ENCODE data around the gene MTIF2. TPM values are rescaled to one million over a fixed set of nuclear protein-coding genes. Genes with fewer than 3 reads are reported as not detected.
"Not testable (repeated sequence)": the region's sequence is repeated elsewhere in the genome, so short reads cannot be mapped to it uniquely, and the experiment has no call there.

Gene MTIF2
- total RNA-seq, 1 donor from 2014 or later: 23.1 TPM

- Histone ChIP-seq H3K27ac (ENCODE audit: low read depth, low read length) (peak overlapping the region; percentile 69), H3K27me3 (ENCODE audit: insufficient read depth, low read length) (no peaks in the 10 kb centered on the region), H3K36me3 (ENCODE audit: insufficient read depth, low read length) (peaks cover 2% of the 10 kb centered on the region), H3K4me2 (ENCODE audit: low read length) (peak overlapping the region; percentile 93), H3K9me3 (ENCODE audit: insufficient read depth, low read depth, low read length) (no peaks in the 10 kb centered on the region), H3K9ac (ENCODE audit: low read length) (peak overlapping the region; percentile 92), H4K20me1 (ENCODE audit: insufficient read depth, low read length) (no peaks in the 10 kb centered on the region), H3K4me1 (ENCODE audit: insufficient read depth, low read length) (peaks cover 11% of the 10 kb centered on the region), H3K79me2 (ENCODE audit: insufficient read depth, low read length) (peaks cover 11% of the 10 kb centered on the region), H3K4me3 (ENCODE audit: insufficient read depth, low read depth, low read length) (peak overlapping the region; percentile 99), H2AFZ (ENCODE audit: low read depth, low read length) (peak overlapping the region; percentile 98)
- Mint-ChIP-seq H3K36me3 (ENCODE audit: low read depth, unreplicated experiment) (peaks cover 3% of the 10 kb centered on the region), H3K4me3 (ENCODE audit: unreplicated experiment) (peak overlapping the region; percentile 95), H3K9me3 (ENCODE audit: unreplicated experiment) (no peaks in the 10 kb centered on the region), H3K27ac (ENCODE audit: unreplicated experiment) (peak overlapping the region; percentile 92), H3K4me1 (ENCODE audit: low read depth, unreplicated experiment) (no peaks in the 10 kb centered on the region), H3K27me3 (ENCODE audit: low read depth, unreplicated experiment) (no peaks in the 10 kb centered on the region)
- TF ChIP-seq EZH2 (IDR thresholded peaks at IDR 0.05; ENCODE audit: insufficient read depth, low read length) (no peak), CTCF (IDR thresholded peaks at IDR 0.05; ENCODE audit: insufficient read depth, low read depth, low read length) (no peak)
- no peak for FAIRE-seq
- no peak for DNase-seq (ENCODE audit: low read depth)
Observed at GRCh38 chr2:55268288-55268906, 634 bp downstream of the MTIF2 start.

GRCh38 chr2:55259586-55259985 lies 9.4 kb downstream of the MTIF2 start:
- H3K4me1 Mint-ChIP-seq (ENCODE audit: low read depth, unreplicated experiment); H3K4me1 ChIP-seq (ENCODE audit: insufficient read depth, low read length); H3K36me3 ChIP-seq (ENCODE audit: insufficient read depth, low read length); H3K9me3 ChIP-seq (ENCODE audit: insufficient read depth, low read depth, low read length); H3K79me2 ChIP-seq (ENCODE audit: insufficient read depth, low read length); FAIRE-seq; H3K4me3 Mint-ChIP-seq (ENCODE audit: unreplicated experiment); H3K4me3 ChIP-seq (ENCODE audit: insufficient read depth, low read depth, low read length); H3K4me2 ChIP-seq (ENCODE audit: low read length); H3K27me3 Mint-ChIP-seq (ENCODE audit: low read depth, unreplicated experiment); H3K27ac Mint-ChIP-seq (ENCODE audit: unreplicated experiment); H3K36me3 Mint-ChIP-seq (ENCODE audit: low read depth, unreplicated experiment); H3K9me3 Mint-ChIP-seq (ENCODE audit: unreplicated experiment); H3K9ac ChIP-seq (ENCODE audit: low read length); DNase-seq (ENCODE audit: low read depth); H4K20me1 ChIP-seq (ENCODE audit: insufficient read depth, low read length); H3K27me3 ChIP-seq (ENCODE audit: insufficient read depth, low read length); H3K27ac ChIP-seq (ENCODE audit: low read depth, low read length); H2AFZ ChIP-seq (ENCODE audit: low read depth, low read length): not testable (repeated sequence)

- Histone ChIP-seq H3K4me1 (ENCODE audit: insufficient read depth, low read length) (no peaks in the 10 kb centered on the region), H3K9ac (ENCODE audit: low read length) (no peak overlapping the region), H4K20me1 (ENCODE audit: insufficient read depth, low read length) (no peaks in the 10 kb centered on the region), H3K36me3 (ENCODE audit: insufficient read depth, low read length) (peaks cover 10% of the 10 kb centered on the region), H3K4me2 (ENCODE audit: low read length) (no peak overlapping the region), H2AFZ (ENCODE audit: low read depth, low read length) (no peak overlapping the region), H3K27ac (ENCODE audit: low read depth, low read length) (no peak overlapping the region), H3K27me3 (ENCODE audit: insufficient read depth, low read length) (no peaks in the 10 kb centered on the region), H3K4me3 (ENCODE audit: insufficient read depth, low read depth, low read length) (no peak overlapping the region), H3K79me2 (ENCODE audit: insufficient read depth, low read length) (no peaks in the 10 kb centered on the region), H3K9me3 (ENCODE audit: insufficient read depth, low read depth, low read length) (no peaks in the 10 kb centered on the region)
- Mint-ChIP-seq H3K27me3 (ENCODE audit: low read depth, unreplicated experiment) (no peaks in the 10 kb centered on the region), H3K4me1 (ENCODE audit: low read depth, unreplicated experiment) (no peaks in the 10 kb centered on the region), H3K36me3 (ENCODE audit: low read depth, unreplicated experiment) (peaks cover 4% of the 10 kb centered on the region), H3K9me3 (ENCODE audit: unreplicated experiment) (no peaks in the 10 kb centered on the region), H3K27ac (ENCODE audit: unreplicated experiment) (no peak overlapping the region), H3K4me3 (ENCODE audit: unreplicated experiment) (no peak overlapping the region)
- no peak for DNase-seq (ENCODE audit: low read depth)
- no peak for FAIRE-seq
- TF ChIP-seq CTCF (IDR thresholded peaks at IDR 0.05; ENCODE audit: insufficient read depth, low read depth, low read length) (no peak), EZH2 (IDR thresholded peaks at IDR 0.05; ENCODE audit: insufficient read depth, low read length) (no peak)
Observed at GRCh38 chr2:55252832-55253231, 16.2 kb downstream of the MTIF2 start.
